ENCODE data around the gene COPE. TPM values are rescaled to one million over a fixed set of nuclear protein-coding genes. Genes with fewer than 3 reads are reported as not detected.

The COPE gene
- total RNA-seq, 1 donor, result 179 TPM

- no peak overlapping the region for H2AFZ ChIP-seq (ENCODE audit: low read length)
- no peaks in the 10 kb centered on the region for H3K4me1 ChIP-seq (ENCODE audit: insufficient read depth, low read length)
- no peak for TF ChIP-seq CTCF (IDR thresholded peaks at IDR 0.05; ENCODE audit: extremely low read depth, low read depth, low read length)
- no peaks in the 10 kb centered on the region for H3K79me2 ChIP-seq (ENCODE audit: insufficient read depth, low read length)
- no peaks in the 10 kb centered on the region for H3K27me3 ChIP-seq (ENCODE audit: insufficient read depth, low read length)
- peaks cover 2% of the 10 kb centered on the region for H4K20me1 ChIP-seq (ENCODE audit: insufficient read depth, low read length)
- no peak overlapping the region for H3K27ac ChIP-seq (ENCODE audit: low read depth, low read length)
- H3K9me3 ChIP-seq (ENCODE audit: low read depth, low read length), result no peaks in the 10 kb centered on the region
- H3K36me3 ChIP-seq (ENCODE audit: insufficient read depth, low read length), result no peaks in the 10 kb centered on the region
- no peak for DNase-seq (ENCODE audit: insufficient read length, low spot score, missing footprints)
- no peak overlapping the region for H3K4me3 ChIP-seq (ENCODE audit: insufficient read depth, low read length)
- no peak overlapping the region for H3K4me2 ChIP-seq (ENCODE audit: insufficient read depth, low read length)
These were observed 42.3 kb downstream of the COPE start for GRCh38 chr19:18876865-18877264.

GRCh38 chr19:18875726-18876125 lies 43.5 kb downstream of the COPE start:
- H3K9me3 ChIP-seq (ENCODE audit: low read depth, low read length), result no peaks in the 10 kb centered on the region
- H3K79me2 ChIP-seq (ENCODE audit: insufficient read depth, low read length), result no peaks in the 10 kb centered on the region
- H3K36me3 ChIP-seq (ENCODE audit: insufficient read depth, low read length), result no peaks in the 10 kb centered on the region
- DNase-seq (ENCODE audit: insufficient read length, low spot score, missing footprints), result no peak
- no peak overlapping the region for H3K27ac ChIP-seq (ENCODE audit: low read depth, low read length)
- no peaks in the 10 kb centered on the region for H3K27me3 ChIP-seq (ENCODE audit: insufficient read depth, low read length)
- H3K4me1 ChIP-seq (ENCODE audit: insufficient read depth, low read length), result no peaks in the 10 kb centered on the region
- no peak overlapping the region for H3K4me2 ChIP-seq (ENCODE audit: insufficient read depth, low read length)
- H2AFZ ChIP-seq (ENCODE audit: low read length), result no peak overlapping the region
- no peak for TF ChIP-seq CTCF (IDR thresholded peaks at IDR 0.05; ENCODE audit: extremely low read depth, low read depth, low read length)
- H4K20me1 ChIP-seq (ENCODE audit: insufficient read depth, low read length), result peaks cover 10% of the 10 kb centered on the region
- H3K4me3 ChIP-seq (ENCODE audit: insufficient read depth, low read length), result no peak overlapping the region

GRCh38 chr19:18871543-18871942 lies 47.6 kb downstream of the COPE start:
- no peak overlapping the region for H3K4me2 ChIP-seq (ENCODE audit: insufficient read depth, low read length)
- peaks cover 18% of the 10 kb centered on the region for H3K36me3 ChIP-seq (ENCODE audit: insufficient read depth, low read length)
- H2AFZ ChIP-seq (ENCODE audit: low read length), result no peak overlapping the region
- no peak overlapping the region for H3K4me3 ChIP-seq (ENCODE audit: insufficient read depth, low read length)
- H3K4me1 ChIP-seq (ENCODE audit: insufficient read depth, low read length), result no peaks in the 10 kb centered on the region
- H4K20me1 ChIP-seq (ENCODE audit: insufficient read depth, low read length), result peaks cover 25% of the 10 kb centered on the region
- no peaks in the 10 kb centered on the region for H3K27me3 ChIP-seq (ENCODE audit: insufficient read depth, low read length)
- no peak for DNase-seq (ENCODE audit: insufficient read length, low spot score, missing footprints)
- no peaks in the 10 kb centered on the region for H3K9me3 ChIP-seq (ENCODE audit: low read depth, low read length)
- no peak for TF ChIP-seq CTCF (IDR thresholded peaks at IDR 0.05; ENCODE audit: extremely low read depth, low read depth, low read length)
- no peaks in the 10 kb centered on the region for H3K79me2 ChIP-seq (ENCODE audit: insufficient read depth, low read length)
- no peak overlapping the region for H3K27ac ChIP-seq (ENCODE audit: low read depth, low read length)

- Histone ChIP-seq H3K4me1 (ENCODE audit: insufficient read depth, low read length) (no peaks in the 10 kb centered on the region), H3K9me3 (ENCODE audit: low read depth, low read length) (no peaks in the 10 kb centered on the region), H3K79me2 (ENCODE audit: insufficient read depth, low read length) (no peaks in the 10 kb centered on the region), H3K27me3 (ENCODE audit: insufficient read depth, low read length) (no peaks in the 10 kb centered on the region), H3K4me3 (ENCODE audit: insufficient read depth, low read length) (no peak overlapping the region), H3K4me2 (ENCODE audit: insufficient read depth, low read length) (no peak overlapping the region), H3K27ac (ENCODE audit: low read depth, low read length) (no peak overlapping the region), H2AFZ (ENCODE audit: low read length) (no peak overlapping the region), H4K20me1 (ENCODE audit: insufficient read depth, low read length) (peaks cover 30% of the 10 kb centered on the region), H3K36me3 (ENCODE audit: insufficient read depth, low read length) (peaks cover 25% of the 10 kb centered on the region)
- DNase-seq (ENCODE audit: insufficient read length, low spot score, missing footprints), result no peak
- no peak for TF ChIP-seq CTCF (IDR thresholded peaks at IDR 0.05; ENCODE audit: extremely low read depth, low read depth, low read length)
These were observed 48.5 kb downstream of the COPE start for GRCh38 chr19:18870531-18871172.

Measured in osteoblast (primary cell).